ENCODE data around the gene IL17RE.

- TF ChIP-seq POLR2AphosphoS5 (IDR thresholded peaks at IDR 0.05) = no peak
- no peak for TF ChIP-seq CTCF (IDR thresholded peaks at IDR 0.05 in 8 of 11, conservative IDR thresholded peaks at IDR 0.05 in 3 of 11)
Observed at GRCh38 chr3:9928158-9928557, 25.5 kb downstream of the IL17RE start.
